Transverse colon (tissue), 4 donors: ENCODE results near the gene TEKT1. TPM values are rescaled to one million over a fixed set of nuclear protein-coding genes. Genes with fewer than 3 reads are reported as not detected.
"Not testable (repeated sequence)": the region's sequence is repeated elsewhere in the genome, so short reads cannot be mapped to it uniquely, and the experiment has no call there.

Experiments used
- DNase-seq: peaks from one replicate; pipeline ENCODE4 v3.0.0-alpha.2; 2019
- H3K27ac ChIP-seq, 4 donors: fragments of 200-600 bp; sonication (generic); 2 replicates each; pipeline ENCODE4 v1.5.1; 2016 to 2018; ENCODE audit warnings: inconsistent platforms in 4 of 4
- H3K27me3 ChIP-seq: fragments of 200-600 bp; sonication (generic); 2 replicates; pipeline ENCODE4 v1.5.1; 2017; ENCODE audit warnings: inconsistent platforms
- H3K36me3 ChIP-seq, 4 donors: fragments of 200-600 bp; sonication (generic); 2 replicates each; pipeline ENCODE4 v1.5.1; 2017 to 2019; ENCODE audit warnings: inconsistent platforms in 4 of 4
- H3K4me1 ChIP-seq, 4 donors: fragments of 200-600 bp; sonication (generic); 2 replicates each; pipeline ENCODE4 v1.5.1; 2017 to 2020; ENCODE audit warnings: inconsistent platforms in 4 of 4
- H3K4me3 ChIP-seq, 4 donors: fragments of 200-600 bp; sonication (generic); 1 replicate in 1 of 4; 2 replicates in 3 of 4; pipeline versions ENCODE4 v1.5.1 to v1.6.1; 2017 to 2019; ENCODE audit warnings: inconsistent platforms in 4 of 4
- H3K9me3 ChIP-seq, 2 donors: fragments of 200-600 bp; sonication (generic); 2 replicates each; pipeline ENCODE4 v1.5.1; 2017 to 2019; ENCODE audit warnings: inconsistent platforms in 2 of 2
- CTCF ChIP-seq, 5 experiments: fragments of 200-600 bp in 3 of 5; fragments of 450-650 bp in 2 of 5; sonication (generic) in 3 of 5; IDR thresholded peaks; 1 replicate in 2 of 5; 2 replicates in 3 of 5; pipeline ENCODE4 v1.5.1; 2016 to 2017; ENCODE audit warnings: antibody characterized with exemption in 5 of 5, inconsistent platforms in 3 of 5, mild to moderate bottlenecking in 2 of 5, moderate library complexity in 1 of 5
- EP300 ChIP-seq: sonication (generic); formaldehyde crosslinking; IDR thresholded peaks from one replicate; pipeline ENCODE4 v1.6.1; 2017; ENCODE audit warnings: antibody characterized with exemption, low read depth
- POLR2A ChIP-seq: fragments of 450-650 bp; IDR thresholded peaks from one replicate; pipeline ENCODE4 v1.6.1; 2016; ENCODE audit warnings: antibody characterized with exemption, mild to moderate bottlenecking, moderate library complexity
- POLR2AphosphoS5 ChIP-seq, 3 donors: sonication (generic); formaldehyde crosslinking; IDR thresholded peaks; one replicate each; pipeline ENCODE4 v1.6.1; 2016; ENCODE audit warnings: antibody characterized with exemption in 3 of 3
- WGBS, 2 donors: methylation state at CpG; one replicate each; pipeline ENCODE4 v1.1.5; 2018; ENCODE audit warnings: low coverage in 1 of 2; 5-methylcytosine and 5-hydroxymethylcytosine counted together
- in situ Hi-C, 4 donors: fragments of 200-750 bp; cut with MboI; loops; one replicate each; pipeline versions ENCODE4 v1.15.0 to v1.15.1; 2017; ENCODE audit warnings: low sequenced_read_pairs in 3 of 4, low pct_ligation_motif_present in 1 of 4, low pct_unique_long_range_greater_than_20kb in 1 of 4
- intact Hi-C: fragments of 100-400 bp; cut with DNase I; formaldehyde crosslinking; loops from one replicate; pipeline ENCODE4 v1.15.1; 2023; ENCODE audit warnings: low total_unique reads
- total RNA-seq, 4 donors: library from RNA; depleted of rRNA; stranded (reverse); fragments of >200 nt; gene quantifications; one replicate each; pipeline ENCODE4 v1.1.0, GENCODE V29; 2016

TEKT1 gene
- total RNA-seq, 4 donors from 2014 or later, result not detected

- DNase-seq, result no peak
- Histone ChIP-seq H3K27me3 (peaks cover 42% of the 10 kb centered on the region), H3K36me3 (no peaks in the 10 kb centered on the region), H3K4me1 (no peaks in the 10 kb centered on the region), H3K4me3 (no peak overlapping the region), H3K9me3 (no peaks in the 10 kb centered on the region), H3K27ac (no peak overlapping the region)
- WGBS, 2 donors, result 19% methylated on average over 7 of the region's 7 CpGs
- intact Hi-C loops, result loop anchor here (10.0 kb wide), 2 partner anchors 161 to 179 kb away; no protein-coding TSS in a partner anchor
- TF ChIP-seq EP300 (no peak), POLR2AphosphoS5 (IDR thresholded peaks at IDR 0.05) (no peak), POLR2A (no peak), CTCF (IDR thresholded peaks at IDR 0.05) (peak; percentile 37 to 57 (median 46))
- in situ Hi-C loops, result loop anchor here in 2 of 4 donors (10.0 kb wide), 1 partner anchor 179 kb away; no protein-coding TSS in a partner anchor
Measured at GRCh38 chr17:6843241-6843880, 11.8 kb upstream of the TEKT1 start.

GRCh38 chr17:6841769-6842168 is 10.2 kb upstream of the TEKT1 start:
- H3K27ac ChIP-seq, DNase-seq, H3K4me1 ChIP-seq, H3K4me3 ChIP-seq, H3K36me3 ChIP-seq, H3K9me3 ChIP-seq: not testable (repeated sequence)
- intact Hi-C loops, result loop anchor here (10.0 kb wide), 2 partner anchors 163 to 177 kb away; no protein-coding TSS in a partner anchor
- WGBS, 2 donors, result 36% methylated on average over 9 of the region's 14 CpGs; no CpG with 5 or more reads in 1 of the 2 donors
- H3K27me3 ChIP-seq, result peaks cover 54% of the 10 kb centered on the region
- in situ Hi-C loops, result loop anchor here in 2 of 4 donors (10.0 kb wide), 1 partner anchor 177 kb away; no protein-coding TSS in a partner anchor

- TF ChIP-seq POLR2AphosphoS5 (IDR thresholded peaks at IDR 0.05) (no peak), EP300 (no peak), POLR2A (no peak), CTCF (IDR thresholded peaks at IDR 0.05) (no peak)
- WGBS, 2 donors, result 61% methylated on average over 7 of the region's 7 CpGs
- Histone ChIP-seq H3K27me3 (peaks cover 63% of the 10 kb centered on the region), H3K9me3 (no peaks in the 10 kb centered on the region), H3K4me3 (no peak overlapping the region), H3K4me1 (peaks cover 0 to 11% (median 0%) of the 10 kb centered on the region in 4 donors), H3K36me3 (no peaks in the 10 kb centered on the region), H3K27ac (no peak overlapping the region)
- intact Hi-C loops (no loop called here), in situ Hi-C loops (no loop called here)
- DNase-seq, result no peak
Measured at GRCh38 chr17:6830383-6830986, 1.0 kb downstream of the TEKT1 start.

GRCh38 chr17:6823011-6823442 is 8.5 kb downstream of the TEKT1 start:
- Histone ChIP-seq H3K4me1 (no peaks in the 10 kb centered on the region), H3K9me3 (no peaks in the 10 kb centered on the region), H3K36me3 (no peaks in the 10 kb centered on the region), H3K27ac (no peak overlapping the region), H3K27me3 (peaks cover 6% of the 10 kb centered on the region), H3K4me3 (no peak overlapping the region)
- no peak for DNase-seq
- intact Hi-C loops, result no loop called here
- no peak for TF ChIP-seq CTCF (IDR thresholded peaks at IDR 0.05)
- TF ChIP-seq POLR2A, result no peak
- no peak for TF ChIP-seq EP300
- no peak for TF ChIP-seq POLR2AphosphoS5 (IDR thresholded peaks at IDR 0.05)
- in situ Hi-C loops, result no loop called here
